ENCODE data around the gene FCN3.
A peak's percentile ranks its signal among the peaks of the same experiment; 100 is the strongest.

Gene FCN3

DNA sequence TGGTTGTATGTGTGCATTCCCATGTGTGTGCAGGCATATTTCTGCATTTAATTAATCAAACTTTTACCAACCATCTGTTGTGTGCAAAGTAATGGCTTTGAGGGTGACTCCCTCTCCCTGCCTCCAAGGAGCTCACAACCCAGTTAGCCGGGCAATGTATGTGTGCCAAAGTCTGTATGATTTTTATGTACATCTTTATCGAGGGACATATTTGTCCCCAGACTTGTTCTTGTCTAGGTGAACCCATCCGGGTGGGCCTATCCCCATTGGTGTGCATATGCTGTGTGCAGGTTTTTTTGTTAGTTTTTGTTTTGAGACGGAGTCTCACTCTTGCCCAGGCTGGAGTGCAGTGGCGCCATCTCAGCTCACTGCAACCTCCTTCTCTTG, 31.0 kb downstream of the FCN3 start:
- TF ChIP-seq SIN3A (IDR thresholded peaks at IDR 0.05; ENCODE audit: borderline replicate concordance, insufficient read depth, low read length) (no peak), POLR2AphosphoS5 (IDR thresholded peaks at IDR 0.05; ENCODE audit: low read depth, low read length) (no peak), FOXP2 (optimal IDR thresholded peaks at IDR 0.05; ENCODE audit: borderline replicate concordance, extremely low read depth, extremely low read length, insufficient read depth) (no peak), TAF1 (IDR thresholded peaks at IDR 0.05; ENCODE audit: borderline replicate concordance, insufficient read depth, low read length) (no peak), REST (IDR thresholded peaks at IDR 0.05; ENCODE audit: insufficient read depth in 1 of 2, low read depth in 2 of 2, low read length in 2 of 2) (no peak)

GRCh38 chr1:27342778-27343638, 31.6 kb downstream of the FCN3 start:
- TF ChIP-seq REST (IDR thresholded peaks at IDR 0.05; ENCODE audit: insufficient read depth in 1 of 2, low read depth in 2 of 2, low read length in 2 of 2) (no peak), FOXP2 (optimal IDR thresholded peaks at IDR 0.05; ENCODE audit: borderline replicate concordance, extremely low read depth, extremely low read length, insufficient read depth) (no peak), SIN3A (IDR thresholded peaks at IDR 0.05; ENCODE audit: borderline replicate concordance, insufficient read depth, low read length) (no peak), POLR2AphosphoS5 (IDR thresholded peaks at IDR 0.05; ENCODE audit: low read depth, low read length) (no peak), TAF1 (IDR thresholded peaks at IDR 0.05; ENCODE audit: borderline replicate concordance, insufficient read depth, low read length) (no peak)

GRCh38 chr1:27342391-27342777, 32.2 kb downstream of the FCN3 start:
- TF ChIP-seq TAF1 (IDR thresholded peaks at IDR 0.05; ENCODE audit: borderline replicate concordance, insufficient read depth, low read length): no peak

- no peak for TF ChIP-seq POLR2AphosphoS5 (IDR thresholded peaks at IDR 0.05; ENCODE audit: low read depth, low read length)
- no peak for TF ChIP-seq SIN3A (IDR thresholded peaks at IDR 0.05; ENCODE audit: borderline replicate concordance, insufficient read depth, low read length)
- TF ChIP-seq REST (IDR thresholded peaks at IDR 0.05; ENCODE audit: insufficient read depth in 1 of 2, low read depth in 2 of 2, low read length in 2 of 2): no peak
- TF ChIP-seq TAF1 (IDR thresholded peaks at IDR 0.05; ENCODE audit: borderline replicate concordance, insufficient read depth, low read length): no peak
- TF ChIP-seq FOXP2 (optimal IDR thresholded peaks at IDR 0.05; ENCODE audit: borderline replicate concordance, extremely low read depth, extremely low read length, insufficient read depth): peak; percentile 38
Observed at GRCh38 chr1:27341525-27342252, 32.9 kb downstream of the FCN3 start, which contains the start of gene SYTL1. SYTL1 (plus strand) TSS chr1:27342022; CDS start chr1:27345335, 3,313 bp downstream.

DNA sequence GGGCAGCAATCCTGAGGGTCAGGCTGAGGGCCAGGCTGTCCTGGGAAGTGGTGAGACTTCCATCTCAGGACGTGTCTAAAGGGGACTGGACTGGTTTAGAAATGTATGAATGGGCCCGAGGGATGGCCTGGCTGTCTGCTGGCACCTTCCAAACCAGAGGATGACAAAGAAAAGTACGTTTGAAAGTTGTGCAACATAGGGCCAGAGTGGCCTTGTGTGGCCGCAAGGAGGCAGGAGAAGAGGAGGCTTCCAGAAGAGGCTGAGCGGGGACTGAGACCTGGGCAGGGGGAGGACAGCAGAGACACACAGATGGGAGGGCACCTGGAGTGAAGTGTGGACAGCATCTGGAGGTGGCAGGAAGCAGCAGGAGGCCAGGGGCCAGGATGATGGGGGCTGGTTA, 35.4 kb downstream of the FCN3 start:
- TF ChIP-seq TAF1 (IDR thresholded peaks at IDR 0.05; ENCODE audit: borderline replicate concordance, insufficient read depth, low read length): no peak
- no peak for TF ChIP-seq FOXP2 (optimal IDR thresholded peaks at IDR 0.05; ENCODE audit: borderline replicate concordance, extremely low read depth, extremely low read length, insufficient read depth)
- no peak for TF ChIP-seq REST (IDR thresholded peaks at IDR 0.05; ENCODE audit: insufficient read depth in 1 of 2, low read depth in 2 of 2, low read length in 2 of 2)

All from PFSK-1 (cell line).